Type B pancreatic cell (in vitro differentiated cells): ENCODE measurements around the gene ZNF324B. TPM values are rescaled to one million over a fixed set of nuclear protein-coding genes. Genes with fewer than 3 reads are reported as not detected.

Source experiments
- DNase-seq: peaks from one replicate; pipeline ENCODE4 v3.0.0; 2021; ENCODE audit warnings: mixed read lengths; ENCODE audit not compliant: unreplicated experiment; ENCODE audit errors: extremely low spot score
- H3K27ac Mint-ChIP-seq: 2 replicates; pipeline ENCODE4 v1.8.0; 2021; ENCODE audit warnings: mild to moderate bottlenecking, mixed read lengths
- H3K27me3 Mint-ChIP-seq: 2 replicates; pipeline ENCODE4 v1.8.0; 2021; ENCODE audit warnings: mixed read lengths
- H3K36me3 Mint-ChIP-seq: 2 replicates; pipeline ENCODE4 v1.8.0; 2021; ENCODE audit warnings: mixed read lengths
- H3K4me1 Mint-ChIP-seq: one replicate; pipeline ENCODE4 v1.8.0; 2021; ENCODE audit warnings: mixed read lengths; ENCODE audit not compliant: unreplicated experiment
- H3K4me3 Mint-ChIP-seq: 2 replicates; pipeline ENCODE4 v1.8.0; 2021; ENCODE audit warnings: mild to moderate bottlenecking, mixed read lengths
- H3K9me3 Mint-ChIP-seq: 2 replicates; pipeline ENCODE4 v1.8.0; 2021; ENCODE audit warnings: mixed read lengths
- CTCF ChIP-seq: fragments of 200-600 bp; sonication (generic); conservative IDR thresholded peaks from 2 replicates; pipeline ENCODE4 v1.5.0; 2021; ENCODE audit warnings: antibody characterized with exemption, mild to moderate bottlenecking
- total RNA-seq: library from RNA; stranded (reverse); gene quantifications from 2 replicates; pipeline ENCODE4 v1.2.1, GENCODE V29; 2021; ENCODE audit warnings: low replicate concordance

ZNF324B gene
- total RNA-seq, 1 donor from 2014 or later: 12.7 TPM

- Mint-ChIP-seq H3K27me3 (no peaks in the 10 kb centered on the region), H3K9me3 (no peaks in the 10 kb centered on the region), H3K4me3 (no peak overlapping the region), H3K36me3 (no peaks in the 10 kb centered on the region), H3K27ac (no peak overlapping the region), H3K4me1 (no peaks in the 10 kb centered on the region)
- DNase-seq: no peak
- TF ChIP-seq CTCF: no peak
Measured at GRCh38 chr19:58492265-58492664, 40.8 kb downstream of the ZNF324B start.

GRCh38 chr19:58497634-58498170 is 46.3 kb downstream of the ZNF324B start:
- Mint-ChIP-seq H3K4me3 (peak overlapping the region; percentile 44), H3K36me3 (no peaks in the 10 kb centered on the region), H3K27me3 (no peaks in the 10 kb centered on the region), H3K27ac (no peak overlapping the region), H3K9me3 (peaks cover 13% of the 10 kb centered on the region), H3K4me1 (peaks cover 14% of the 10 kb centered on the region)
- DNase-seq: no peak
- no peak for TF ChIP-seq CTCF

- Mint-ChIP-seq H3K27ac (peak overlapping the region; percentile 96), H3K27me3 (no peaks in the 10 kb centered on the region)
- no peak for DNase-seq
Measured at GRCh38 chr19:58498316-58499020, 47.0 kb downstream of the ZNF324B start.

GRCh38 chr19:58499021-58499927 is 47.9 kb downstream of the ZNF324B start:
- TF ChIP-seq CTCF: peak; percentile 65
- peak; percentile 99 for DNase-seq
- Mint-ChIP-seq H3K4me1 (peaks cover 14% of the 10 kb centered on the region), H3K27me3 (no peaks in the 10 kb centered on the region), H3K4me3 (peak overlapping the region; percentile 96), H3K27ac (peak overlapping the region; percentile 96), H3K36me3 (no peaks in the 10 kb centered on the region), H3K9me3 (peaks cover 13% of the 10 kb centered on the region)

More at GRCh38 chr19:58498316-58499020, 47.0 kb downstream of the ZNF324B start:
- TF ChIP-seq CTCF: no peak
- Mint-ChIP-seq H3K36me3 (no peaks in the 10 kb centered on the region), H3K4me1 (peaks cover 14% of the 10 kb centered on the region), H3K9me3 (peaks cover 13% of the 10 kb centered on the region), H3K4me3 (peak overlapping the region; percentile 96)

- no peaks in the 10 kb centered on the region for H3K27me3 Mint-ChIP-seq
- peaks cover 14% of the 10 kb centered on the region for H3K4me1 Mint-ChIP-seq
- no peak for DNase-seq
- peak overlapping the region; percentile 96 for H3K4me3 Mint-ChIP-seq
- peaks cover 13% of the 10 kb centered on the region for H3K9me3 Mint-ChIP-seq
- H3K27ac Mint-ChIP-seq: no peak overlapping the region
- no peaks in the 10 kb centered on the region for H3K36me3 Mint-ChIP-seq
- no peak for TF ChIP-seq CTCF
Measured at GRCh38 chr19:58500242-58500641, 48.8 kb downstream of the ZNF324B start.

Other genes starting within 250 kb of the ZNF324B start
- 52.0 and 52.5 TPM in 2 replicates for gene ZNF544, start 222.7 kb upstream of the ZNF324B start, total RNA-seq
- gene ZNF8, start 172.7 kb upstream of the ZNF324B start, total RNA-seq: 10.8 and 16.4 TPM in 2 replicates
- 35.2 and 36.8 TPM in 2 replicates for gene ERVK3-1, start 146.2 kb upstream of the ZNF324B start, total RNA-seq
- gene ZSCAN22, start 124.6 kb upstream of the ZNF324B start, total RNA-seq: 4.2 and 5.4 TPM in 2 replicates
- 5.1 and 11.7 TPM in 2 replicates for gene A1BG, start 98.1 kb upstream of the ZNF324B start, total RNA-seq
- 4.1 and 8.1 TPM in 2 replicates for gene ZNF497, start 88.9 kb upstream of the ZNF324B start, total RNA-seq
- 2.8 and 3.8 TPM in 2 replicates for gene ZNF837, start 70.6 kb upstream of the ZNF324B start, total RNA-seq
- gene RPS5, start 64.4 kb upstream of the ZNF324B start, total RNA-seq: 1,320 and 1,324 TPM in 2 replicates
- gene RNF225, start 56.0 kb upstream of the ZNF324B start, total RNA-seq: 1.0 and 4.0 TPM in 2 replicates
- 10.1 and 18.2 TPM in 2 replicates for gene ZNF584, start 43.0 kb upstream of the ZNF324B start, total RNA-seq
- 2.5 and 6.0 TPM in 2 replicates for gene ZNF132, start 11.5 kb upstream of the ZNF324B start, total RNA-seq
- 11.5 and 15.0 TPM in 2 replicates for gene ZNF324, start 15.5 kb downstream of the ZNF324B start, total RNA-seq
- gene ZNF446, start 24.7 kb downstream of the ZNF324B start, total RNA-seq: 13.0 and 17.4 TPM in 2 replicates
- gene SLC27A5, start 60.4 kb downstream of the ZNF324B start, total RNA-seq: 5.7 and 9.3 TPM in 2 replicates
- 18.6 and 20.2 TPM in 2 replicates for gene ZBTB45, start 68.2 kb downstream of the ZNF324B start, total RNA-seq
- 401 and 679 TPM in 2 replicates for gene TRIM28, start 92.4 kb downstream of the ZNF324B start, total RNA-seq
- gene CHMP2A, start 103.5 kb downstream of the ZNF324B start, total RNA-seq: 86.5 and 97.7 TPM in 2 replicates
- gene UBE2M, start 107.0 kb downstream of the ZNF324B start, total RNA-seq: 78.0 and 81.9 TPM in 2 replicates
- gene MZF1, start 121.7 kb downstream of the ZNF324B start, total RNA-seq: 22.9 and 30.0 TPM in 2 replicates